ENCODE data around the gene TNRC6A.
"Not testable (repeated sequence)": the region's sequence is repeated elsewhere in the genome, so short reads cannot be mapped to it uniquely, and the experiment has no call there.

Gene TNRC6A

GRCh38 chr16:24820522-24820921 lies 91.1 kb downstream of the TNRC6A start:
- no peak for DNase-seq

DNA sequence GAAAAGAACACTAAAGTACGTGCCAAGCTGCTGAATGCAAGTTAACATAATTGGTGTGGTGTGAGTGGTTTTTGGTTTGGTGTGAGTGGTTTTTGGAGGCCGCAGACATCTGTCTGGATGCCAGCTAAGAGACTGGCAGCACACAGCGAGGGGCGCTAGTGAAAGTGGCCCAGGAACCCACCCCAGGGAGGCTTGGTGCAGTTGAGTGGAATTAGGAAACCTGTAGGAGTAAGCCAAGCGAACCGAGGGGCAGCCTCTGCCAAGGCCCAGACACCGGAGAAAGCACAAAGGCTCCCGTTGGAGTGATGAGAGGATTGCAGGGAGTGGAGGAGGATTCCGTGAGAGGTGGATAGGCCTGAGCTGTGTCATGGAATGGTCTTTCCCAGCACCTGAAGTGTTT lies 91.7 kb downstream of the TNRC6A start:
- DNase-seq: no peak

GRCh38 chr16:24822542-24822941 lies 93.1 kb downstream of the TNRC6A start:
- no peak for DNase-seq

DNA sequence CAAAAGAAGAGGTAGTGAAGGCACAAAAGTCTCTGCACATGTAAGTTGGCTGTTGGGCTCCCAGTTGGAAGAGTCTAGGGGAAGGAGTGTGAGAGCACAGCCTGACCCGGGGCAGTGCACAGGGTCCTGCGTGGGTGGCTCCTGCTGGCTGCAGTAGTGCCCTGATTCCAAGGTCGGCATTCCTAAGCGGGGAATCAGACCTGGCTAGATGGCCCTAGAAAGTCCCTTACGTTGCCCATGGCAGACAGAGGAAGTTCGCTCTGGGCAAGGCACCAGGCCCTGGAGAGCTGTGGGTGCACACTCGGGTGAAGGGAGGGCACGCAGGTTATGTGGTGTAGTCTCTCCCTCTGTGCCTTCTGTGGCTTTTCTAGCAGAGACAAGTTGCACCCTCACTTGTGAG lies 93.5 kb downstream of the TNRC6A start:
- no peak for DNase-seq

DNA sequence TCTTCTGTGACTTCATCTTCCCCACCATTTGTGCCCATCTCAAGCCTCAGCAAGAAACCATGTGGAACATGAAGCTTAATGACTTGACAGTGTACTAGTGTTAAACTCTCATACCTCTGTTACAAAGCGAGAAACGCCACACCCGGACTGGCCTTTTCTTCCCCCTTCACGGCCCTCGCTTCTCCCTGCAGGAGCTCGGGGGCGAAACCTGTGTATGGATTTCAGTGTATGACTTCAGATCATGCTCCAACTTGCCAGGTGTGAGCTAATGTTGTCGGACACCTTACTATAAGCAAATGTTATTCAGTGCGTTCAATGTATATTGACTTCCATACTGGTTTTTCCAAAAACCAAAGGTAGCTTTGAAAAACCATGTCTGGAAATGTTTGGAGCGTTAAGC lies 96.2 kb downstream of the TNRC6A start:
- DNase-seq: no peak

DNA sequence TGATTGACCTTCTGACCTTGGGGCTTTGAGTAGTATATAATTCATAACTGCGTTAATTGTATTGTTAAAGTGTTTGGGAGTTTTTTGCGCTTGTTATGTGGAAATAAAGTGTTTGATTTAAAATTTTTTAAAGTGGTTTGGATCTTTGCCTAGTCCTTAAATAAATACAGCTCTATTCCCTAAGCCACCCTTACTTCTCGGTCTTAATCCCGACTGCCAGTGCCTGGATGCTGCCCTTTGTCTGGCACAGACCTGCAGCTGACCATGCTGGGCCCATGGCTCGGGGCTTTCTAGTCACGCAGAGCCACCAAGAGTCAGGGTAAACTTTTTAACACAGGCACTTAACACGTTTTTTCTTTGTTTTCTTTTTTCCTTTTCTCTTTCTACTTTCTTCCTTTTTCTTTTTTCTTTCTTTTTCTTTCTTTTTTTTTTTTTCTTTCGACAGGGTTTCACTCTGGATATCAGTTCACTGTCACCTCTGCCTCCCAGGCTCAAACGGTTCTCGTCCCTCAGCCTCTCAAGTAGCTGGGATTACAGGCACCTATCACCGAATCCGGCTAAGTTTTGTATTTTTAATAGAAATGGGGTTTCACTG lies 96.7 kb downstream of the TNRC6A start:
- DNase-seq: no peak

- no peak for DNase-seq
These were observed 97.5 kb downstream of the TNRC6A start for GRCh38 chr16:24826817-24827566.

DNA sequence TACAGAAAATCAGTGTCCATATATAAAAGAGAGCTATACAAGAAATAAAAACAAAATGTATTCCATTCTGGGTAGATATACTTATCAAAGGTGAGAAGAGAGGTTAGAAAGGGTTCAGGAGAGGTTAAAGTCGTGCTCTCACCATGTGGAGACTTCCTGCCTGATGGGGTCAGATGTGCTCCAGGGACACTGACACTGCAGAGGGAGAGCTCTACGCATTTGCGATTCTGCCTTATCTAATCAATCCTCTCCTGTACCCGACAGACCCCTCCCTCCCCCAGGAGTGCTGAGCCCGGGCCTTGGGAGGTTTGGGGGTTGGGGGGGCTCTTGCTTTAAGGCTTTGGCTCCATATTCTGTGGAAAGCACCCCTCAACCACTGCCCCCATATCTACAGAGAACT lies 99.7 kb downstream of the TNRC6A start:
- no peak for DNase-seq

GRCh38 chr16:24833352-24833751 lies 103.9 kb downstream of the TNRC6A start:
- DNase-seq: no peak

GRCh38 chr16:24834459-24835335 lies 105.2 kb downstream of the TNRC6A start:
- DNase-seq: no peak

- DNase-seq: no peak
These were observed 107.4 kb downstream of the TNRC6A start for GRCh38 chr16:24836836-24837235.

- DNase-seq: no peak
These were observed 108.5 kb downstream of the TNRC6A start for GRCh38 chr16:24837969-24838368.

DNA sequence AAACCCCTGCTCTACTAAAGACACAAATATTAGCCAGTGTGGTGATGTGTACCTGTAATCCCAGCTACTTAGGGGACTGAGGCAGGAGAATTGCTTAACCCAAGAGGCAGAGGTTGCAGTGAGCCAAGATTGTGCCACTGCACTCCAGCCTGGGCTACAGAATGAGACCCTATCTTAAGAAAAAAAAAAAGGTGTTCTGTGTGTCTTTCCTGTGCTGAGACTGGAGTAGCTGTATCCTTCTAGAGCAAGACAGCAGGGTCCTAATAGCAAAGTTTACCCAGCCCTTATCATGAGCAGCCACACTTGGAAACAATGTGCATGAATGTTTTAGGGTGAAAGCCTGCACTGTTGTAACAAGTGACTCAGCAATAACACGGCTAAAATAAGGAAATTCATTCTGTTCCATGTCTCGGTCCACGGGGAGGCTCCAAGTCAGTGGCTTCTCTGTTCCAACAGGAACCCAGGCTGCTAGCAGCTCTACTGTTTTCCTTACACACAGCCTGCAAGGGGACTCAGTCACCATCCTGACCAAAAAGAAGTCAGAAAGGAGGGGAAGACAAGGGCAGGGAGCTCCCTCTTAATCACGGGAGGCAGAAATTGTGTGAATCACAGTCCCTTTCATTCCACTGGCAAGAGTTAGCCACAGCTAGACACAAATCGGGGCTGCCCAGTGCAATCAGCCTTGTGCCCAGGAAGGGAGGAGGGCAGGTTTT lies 109.3 kb downstream of the TNRC6A start:
- no peak for DNase-seq

- no peak for DNase-seq
These were observed 110.0 kb downstream of the TNRC6A start for GRCh38 chr16:24839347-24839972.

DNA sequence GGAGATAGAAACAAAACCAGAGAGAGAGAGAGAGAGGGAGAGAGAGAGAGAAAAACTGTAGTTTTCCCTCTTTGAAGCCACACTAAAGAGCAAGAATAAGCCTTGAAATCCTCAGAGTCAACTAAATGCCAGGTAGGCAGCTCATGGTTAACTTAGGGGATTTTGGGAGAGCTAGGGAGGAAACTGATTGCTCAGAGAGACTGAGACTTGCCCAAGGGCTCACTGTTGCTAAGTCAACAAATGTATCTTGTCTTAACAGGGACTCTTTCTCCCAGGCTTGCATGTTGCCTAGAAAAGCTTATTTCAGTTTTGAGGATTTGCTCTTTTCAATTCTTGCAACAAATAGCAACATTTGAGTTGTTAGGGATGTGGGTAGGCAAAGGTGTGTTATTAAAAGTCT lies 111.8 kb downstream of the TNRC6A start:
- no peak for DNase-seq

DNA sequence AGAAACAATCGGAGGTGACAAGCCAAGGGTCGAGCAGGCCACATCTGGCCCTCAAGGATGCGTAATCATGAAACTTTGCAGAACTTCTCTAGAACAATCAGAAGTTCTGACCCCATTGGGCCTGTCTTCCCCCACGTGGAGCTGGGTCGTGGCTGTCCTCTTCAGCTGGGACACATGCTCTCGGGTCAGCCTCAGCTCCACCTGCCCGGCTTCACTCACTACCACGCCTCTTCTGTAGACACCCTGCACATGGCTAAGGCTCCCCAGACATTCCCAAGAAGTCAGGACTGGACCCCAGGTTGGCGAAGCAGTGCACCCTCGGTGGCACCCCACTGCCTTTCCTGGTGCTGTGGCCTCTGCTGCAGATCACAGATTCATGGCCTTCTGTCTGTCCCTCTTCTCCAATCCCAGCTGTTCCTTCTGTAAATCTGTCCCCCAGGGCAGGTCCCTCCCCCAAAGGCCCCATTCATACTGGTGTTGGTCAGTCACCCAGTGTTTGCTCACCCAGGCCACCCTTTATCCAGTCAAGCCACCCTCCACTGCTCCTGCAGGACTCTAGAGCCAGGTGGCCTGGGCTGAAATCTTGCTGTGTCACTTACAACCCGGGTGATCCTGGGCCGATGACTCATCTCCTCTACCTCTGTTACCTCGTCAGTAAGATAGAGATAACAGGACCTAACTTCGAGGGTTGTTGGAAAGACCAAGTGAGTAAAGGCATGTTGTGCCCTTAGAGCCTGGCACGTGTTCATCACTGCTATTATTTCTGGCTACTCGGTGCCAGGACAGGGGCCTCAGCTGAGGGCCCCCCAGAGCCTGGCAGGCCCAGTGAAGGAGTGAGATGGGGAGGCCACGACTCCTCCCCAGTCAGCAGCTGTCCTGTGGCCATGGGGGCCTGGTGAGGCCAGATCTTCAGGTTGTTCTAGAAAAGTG lies 114.9 kb downstream of the TNRC6A start:
- no peak for DNase-seq

DNA sequence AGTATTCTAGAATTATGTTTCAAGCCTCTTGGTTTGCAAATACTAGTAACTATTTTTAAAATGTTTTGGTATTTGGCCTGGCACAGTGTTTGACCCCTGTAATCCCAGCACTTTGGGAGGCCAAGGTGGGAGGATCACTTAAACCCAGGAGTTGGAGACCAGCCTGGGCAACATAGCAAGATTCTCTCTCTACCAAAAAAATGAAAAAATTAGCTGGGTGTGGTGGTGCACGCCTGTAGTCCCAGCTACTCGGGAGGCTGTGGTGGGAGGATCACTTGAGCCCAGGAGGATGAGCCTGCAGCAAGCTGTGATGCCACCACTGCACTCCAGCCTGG lies 115.5 kb downstream of the TNRC6A start:
- not testable (repeated sequence) for DNase-seq

DNA sequence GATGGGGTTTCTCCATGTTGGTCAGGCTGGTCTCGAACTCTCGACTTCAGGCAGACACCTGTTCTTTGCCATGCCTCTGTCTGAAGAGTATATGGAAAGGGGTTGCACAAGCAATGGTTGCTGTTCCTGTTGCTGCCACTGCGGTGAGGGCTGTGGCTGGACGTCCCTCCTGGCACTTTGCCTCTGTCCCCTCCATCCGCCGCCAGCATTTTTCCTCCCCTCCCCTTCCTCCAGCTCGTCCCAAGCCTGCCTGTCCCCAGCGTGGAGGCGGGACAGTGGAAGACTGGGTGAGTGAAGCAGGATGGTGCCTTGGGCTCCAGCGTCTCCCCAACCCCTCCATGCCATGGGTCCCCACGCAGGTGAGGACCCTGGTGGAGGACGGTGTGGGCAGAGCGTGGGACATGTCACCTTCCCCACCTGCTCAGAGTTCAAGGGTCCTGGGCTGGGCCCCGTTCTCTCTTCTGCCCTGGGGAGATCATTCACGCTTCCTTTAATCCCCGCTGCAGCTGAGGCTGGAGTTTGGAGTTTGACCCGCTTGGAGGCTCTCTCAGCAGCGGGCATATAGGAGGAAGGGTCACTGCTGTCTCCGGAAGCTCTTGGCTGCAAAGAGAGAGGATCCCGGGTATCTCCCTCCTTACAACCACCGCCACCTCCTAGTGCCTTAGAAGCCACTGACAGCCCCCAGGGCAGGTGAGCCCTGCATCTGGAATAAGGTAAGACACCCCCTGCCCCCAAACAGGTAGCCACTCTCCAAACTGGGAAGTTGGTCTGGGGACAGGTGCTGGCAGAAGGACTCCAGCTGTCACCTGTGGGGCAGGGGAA lies 116.5 kb downstream of the TNRC6A start, which contains the start of gene SLC5A11:
SLC5A11 (plus strand) TSS at position 238 of the 822 bp plus-strand sequence. CDS start 12,681 bp downstream, outside the sequence.
- no peak for DNase-seq

- DNase-seq: no peak
These were observed 117.3 kb downstream of the TNRC6A start for GRCh38 chr16:24846548-24847357.

DNA sequence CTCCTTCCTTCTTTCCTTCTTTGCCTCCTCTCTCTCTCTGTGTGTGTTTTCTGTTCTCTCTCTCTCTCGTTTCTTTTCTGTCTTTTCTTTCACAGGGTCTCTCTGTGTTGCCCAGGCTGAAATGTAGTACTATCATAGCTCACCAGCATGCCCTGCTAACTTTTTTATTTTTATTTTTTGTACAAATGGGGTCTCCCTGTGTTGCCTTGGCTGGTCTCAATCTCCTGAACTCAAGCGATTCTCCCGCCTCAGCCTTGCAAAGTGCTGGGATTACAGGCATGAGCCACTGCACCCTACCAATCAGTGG lies 117.9 kb downstream of the TNRC6A start:
- DNase-seq: no peak

Data from NCI-H1436 treated with DMSO at 0.1 percent for 48 hours (cell line).